NCI-H1417 (cell line): Measurements from ENCODE around the gene TRMT61A.

Source experiments
- DNase-seq, 3 experiments: peaks; one replicate each; lab custom pipeline; 2025; lab: John Stamatoyannopoulos, UW

The TRMT61A gene

GRCh38 chr14:103563226-103563620 is 34.2 kb downstream of the TRMT61A start:
- no peak for DNase-seq

DNA sequence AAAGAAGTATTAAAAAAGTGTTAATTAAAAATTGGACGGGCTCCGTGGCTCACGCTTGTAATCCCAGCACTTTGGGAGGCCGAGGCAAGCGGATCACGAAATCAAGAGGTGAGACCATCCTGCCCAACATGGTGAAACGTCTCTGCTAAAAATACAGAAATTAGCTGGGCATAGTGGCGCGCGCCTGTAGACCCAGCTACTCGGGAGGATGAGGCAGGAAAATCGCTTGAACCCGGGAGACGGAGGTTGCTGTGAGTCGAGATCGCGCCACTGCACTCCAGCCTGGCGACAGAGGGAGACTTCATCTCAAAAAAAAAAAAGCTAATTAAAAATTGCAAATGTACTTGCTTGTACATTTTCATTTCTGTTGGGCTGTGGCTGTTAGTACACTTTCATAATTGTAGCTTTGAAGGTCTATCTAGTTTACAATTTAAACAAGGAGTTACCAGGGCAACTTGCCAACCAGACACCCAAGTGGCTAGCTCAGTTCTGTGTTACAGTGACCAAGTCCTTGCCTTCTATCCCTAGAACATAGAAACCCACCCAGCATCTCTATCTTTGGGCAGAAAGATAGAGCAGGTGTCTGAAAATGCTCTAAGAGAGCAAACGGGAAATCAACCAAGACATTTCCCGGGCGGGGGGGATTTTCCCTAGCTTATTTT is 35.0 kb downstream of the TRMT61A start:
- peak in 1 of 3 experiments; percentile 50 for DNase-seq

DNA sequence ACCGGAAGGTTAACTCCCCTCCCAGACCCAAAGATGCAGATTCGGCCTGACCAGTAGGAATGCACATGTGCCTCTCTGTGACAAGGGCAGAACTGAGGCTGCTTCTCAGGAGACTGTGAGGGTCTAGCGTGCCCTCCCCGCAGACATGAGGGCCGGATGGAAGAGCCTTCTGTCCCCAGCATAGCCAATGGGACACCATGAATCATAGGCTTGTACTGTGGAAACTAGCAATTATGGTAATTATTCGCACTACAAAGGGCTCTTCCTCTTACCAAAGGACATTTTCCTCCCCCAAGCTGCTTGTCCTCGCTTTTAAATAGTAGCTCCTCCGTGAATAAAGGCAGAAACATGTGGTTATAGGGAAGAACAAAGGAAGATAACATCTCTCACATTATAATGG is 40.0 kb downstream of the TRMT61A start:
- peak in 2 of 3 experiments; percentile 94 to 99 for DNase-seq

GRCh38 chr14:103569408-103569807 is 40.4 kb downstream of the TRMT61A start:
- DNase-seq = peak in 1 of 3 experiments; percentile 94

- DNase-seq = no peak
Measured at GRCh38 chr14:103574104-103574503, 45.1 kb downstream of the TRMT61A start.

DNA sequence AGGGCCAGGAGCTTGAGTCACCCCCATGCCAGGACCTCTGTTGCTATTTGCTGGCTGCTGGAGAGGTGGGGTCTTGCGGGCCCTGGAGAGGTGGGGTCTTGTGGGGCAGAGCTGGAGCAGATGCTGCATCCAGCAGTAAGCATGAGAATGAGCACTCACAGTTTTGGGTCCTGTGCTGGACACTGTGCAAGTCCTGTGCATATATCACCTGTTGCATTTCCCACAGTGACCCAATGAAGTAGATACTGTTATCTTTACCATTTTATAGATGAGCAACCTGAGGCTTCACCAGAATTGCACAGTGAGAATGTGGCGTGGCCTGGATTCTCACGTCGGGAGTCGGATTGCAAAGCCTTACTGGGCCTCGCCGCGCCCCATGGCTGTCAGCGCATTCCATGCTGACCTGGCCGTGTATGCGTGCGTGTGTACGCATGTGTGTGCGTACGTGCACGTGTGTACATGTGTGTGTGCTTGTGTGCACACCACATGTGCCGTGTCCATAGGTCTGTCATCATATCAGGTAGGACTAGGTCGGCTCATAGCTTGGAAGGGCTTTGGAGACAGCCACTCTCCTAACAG is 45.8 kb downstream of the TRMT61A start:
- DNase-seq = no peak

DNA sequence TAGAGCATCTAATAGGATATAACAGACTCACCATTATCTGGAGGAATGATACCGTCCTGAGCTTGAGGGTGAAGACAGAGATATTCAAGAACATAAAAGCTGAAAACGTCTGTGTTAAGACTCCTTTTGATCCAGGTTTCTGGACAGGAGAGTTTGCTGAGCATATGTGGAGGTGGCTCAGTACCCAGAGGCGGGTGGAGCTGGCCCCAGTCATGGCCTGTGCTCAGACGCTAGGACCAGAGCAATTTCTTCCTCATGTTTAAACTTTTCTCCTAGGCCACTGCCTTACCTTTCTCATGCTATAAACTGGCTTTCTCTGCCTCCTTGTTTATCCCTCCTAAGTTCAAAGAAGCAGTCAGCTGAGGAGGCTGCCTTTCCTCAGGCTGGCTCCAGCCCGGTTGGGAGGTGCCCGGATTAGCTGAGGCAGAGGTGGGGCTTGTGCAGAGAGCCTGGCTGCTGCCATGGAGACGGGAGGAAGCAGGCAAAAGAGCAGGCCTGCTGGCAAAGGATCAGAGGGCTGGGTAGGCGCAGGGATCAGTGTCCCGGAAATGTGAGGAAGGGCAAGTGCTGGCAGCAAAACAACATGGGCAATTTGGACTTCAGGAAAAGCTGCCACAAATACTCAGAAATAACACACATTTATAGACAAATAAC is 47.5 kb downstream of the TRMT61A start:
- peak in 2 of 3 experiments; percentile 72 to 83 for DNase-seq

- no peak for DNase-seq
Measured at GRCh38 chr14:103578401-103579075, 49.5 kb downstream of the TRMT61A start.

DNA sequence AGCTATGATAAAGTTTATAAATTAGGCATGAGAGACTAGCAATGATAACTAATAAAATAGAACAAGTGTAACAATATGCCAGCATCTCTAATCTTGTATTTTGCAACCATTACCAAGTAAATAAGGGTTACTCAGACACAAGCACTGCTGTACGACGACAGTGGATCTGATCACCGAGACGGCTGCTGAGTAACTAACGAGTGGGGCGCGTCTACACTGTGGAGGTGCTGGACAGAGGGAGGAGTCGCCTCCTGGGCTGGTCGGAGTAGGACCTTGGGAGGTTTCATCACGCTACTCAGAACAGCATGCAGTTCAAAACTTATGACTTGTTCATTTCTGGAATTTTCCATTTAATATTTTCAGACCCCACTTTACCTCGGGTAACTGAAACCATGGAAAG is 52.2 kb downstream of the TRMT61A start:
- no peak for DNase-seq

- no peak for DNase-seq
Measured at GRCh38 chr14:103581954-103582703, 53.1 kb downstream of the TRMT61A start.

DNA sequence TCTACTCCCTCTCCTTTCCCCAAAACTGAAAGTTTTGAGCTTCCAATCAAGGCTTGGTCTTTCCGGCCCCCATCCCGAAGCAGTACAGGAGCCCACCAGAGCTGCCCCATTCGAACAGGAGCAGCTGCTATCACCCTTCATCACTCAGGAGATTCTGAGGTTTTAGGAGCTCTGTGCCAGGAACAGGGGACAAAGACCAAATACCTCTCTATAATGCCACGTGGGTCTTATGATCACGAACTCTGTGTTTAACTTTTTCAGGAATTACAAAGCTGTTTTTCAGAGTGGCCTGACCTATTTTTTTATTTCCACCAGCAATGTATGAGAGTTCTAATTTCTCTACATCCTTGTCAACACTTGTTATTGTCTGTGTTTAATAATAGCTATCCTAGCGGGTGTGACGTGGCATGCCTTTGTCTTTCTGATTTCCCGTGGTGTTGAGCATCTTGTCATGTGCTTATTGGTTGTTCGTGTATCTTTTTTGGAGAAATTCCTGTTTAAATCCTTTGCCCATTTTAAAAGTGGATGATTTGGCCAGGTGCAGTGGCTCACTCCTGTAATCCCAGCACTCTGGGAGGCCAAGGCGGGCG is 55.4 kb downstream of the TRMT61A start:
- DNase-seq = no peak
